Rectal smooth muscle tissue (tissue), 1 donor: Measurements from ENCODE around the gene PDGFC.

Experiments used
- H3K27ac ChIP-seq: one replicate; pipeline ENCODE4 v1.7.0; 2013; ENCODE audit warnings: low read depth, low read length, inconsistent platforms
- H3K27me3 ChIP-seq: one replicate; pipeline ENCODE4 v1.7.0; 2013; ENCODE audit warnings: low read length; ENCODE audit not compliant: control insufficient read depth, insufficient read depth
- H3K36me3 ChIP-seq: one replicate; pipeline ENCODE4 v1.7.0; 2013; ENCODE audit warnings: low read length; ENCODE audit not compliant: control insufficient read depth, insufficient read depth
- H3K4me1 ChIP-seq: one replicate; pipeline ENCODE4 v1.7.0; 2013; ENCODE audit warnings: low read length; ENCODE audit not compliant: control insufficient read depth, insufficient read depth
- H3K4me3 ChIP-seq: one replicate; pipeline ENCODE4 v1.7.0; 2013; ENCODE audit warnings: low read length
- H3K9ac ChIP-seq: one replicate; pipeline ENCODE4 v1.7.0; 2013; ENCODE audit warnings: low read length

The PDGFC gene

DNA sequence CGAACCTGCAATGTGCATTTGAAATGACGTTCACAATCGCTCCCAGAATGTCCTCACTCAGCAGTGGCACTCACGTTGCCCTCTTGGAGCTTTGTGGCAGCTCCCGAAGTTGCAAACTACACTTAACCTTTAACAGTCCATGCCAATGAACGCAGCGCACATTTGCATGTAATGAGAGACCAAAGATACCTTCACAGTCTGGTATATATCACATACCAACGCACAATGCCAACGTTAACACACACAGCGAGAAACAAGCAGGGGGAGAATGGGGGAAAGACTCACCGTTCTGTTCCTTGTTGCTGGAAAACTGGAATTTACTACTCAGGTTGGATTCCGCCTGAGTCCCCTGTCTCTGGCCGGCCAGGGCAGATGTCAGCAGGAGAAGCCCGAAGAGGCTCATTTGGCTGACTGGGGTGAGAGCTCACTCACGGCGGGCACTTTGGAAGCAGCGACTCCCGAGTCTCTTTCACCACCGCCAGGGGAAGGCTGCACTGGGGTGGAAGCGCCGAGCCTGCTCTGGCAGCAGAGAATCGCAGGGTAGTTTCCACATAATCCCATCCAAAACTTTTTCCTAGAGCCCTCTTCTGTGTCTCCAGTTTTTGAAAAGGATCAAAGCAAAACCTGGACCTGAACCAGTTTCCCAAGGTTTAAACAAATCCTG lies 966 bp downstream of the PDGFC start:
- peaks cover 8% of the 10 kb centered on the region for H3K4me1 ChIP-seq
- no peaks in the 10 kb centered on the region for H3K36me3 ChIP-seq
- peak overlapping the region; percentile 78 for H3K4me3 ChIP-seq
- H3K27me3 ChIP-seq: no peaks in the 10 kb centered on the region
- peak overlapping the region; percentile 52 for H3K9ac ChIP-seq
- H3K27ac ChIP-seq: peak overlapping the region; percentile 90

DNA sequence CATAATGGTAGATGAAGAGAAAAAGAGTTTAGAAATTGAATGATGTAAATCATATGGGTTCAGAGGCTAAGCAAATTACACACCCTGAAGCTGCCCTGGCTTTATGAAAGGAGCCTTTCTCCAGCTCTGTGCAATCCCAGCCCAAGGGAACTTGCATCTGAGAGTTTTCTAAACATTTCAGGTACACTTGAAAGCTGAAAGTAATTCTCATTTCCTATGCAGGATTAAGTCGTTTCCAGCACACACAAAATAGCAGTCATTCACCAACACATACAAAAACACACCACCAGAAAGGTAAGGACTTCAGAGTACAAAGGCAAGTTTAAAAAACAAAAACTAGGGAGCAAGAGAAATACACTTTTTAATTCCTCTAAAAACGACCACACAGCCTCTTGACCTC lies 1.7 kb downstream of the PDGFC start:
- Histone ChIP-seq H3K27ac (peak overlapping the region; percentile 48), H3K27me3 (no peaks in the 10 kb centered on the region), H3K36me3 (no peaks in the 10 kb centered on the region), H3K4me1 (peaks cover 8% of the 10 kb centered on the region), H3K9ac (no peak overlapping the region), H3K4me3 (peak overlapping the region; percentile 78)

DNA sequence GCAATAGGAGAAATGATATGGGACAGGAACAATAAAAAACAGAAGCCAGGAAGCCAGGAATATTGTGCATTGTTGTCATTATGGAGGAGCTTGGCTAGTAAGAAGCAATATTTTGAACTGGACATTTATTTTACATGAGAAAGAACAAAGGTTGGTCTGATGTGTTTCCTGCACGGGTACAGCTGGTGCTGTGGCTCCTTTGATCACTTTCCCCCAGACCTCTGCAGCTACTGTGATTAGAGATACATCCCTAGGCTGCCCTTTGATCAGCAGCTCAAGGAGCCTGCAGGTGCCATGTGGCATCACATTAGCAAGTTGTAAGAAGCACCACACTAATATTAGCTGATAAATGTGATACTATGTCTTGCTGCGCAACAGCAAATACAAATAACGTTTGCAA lies 2.5 kb downstream of the PDGFC start:
- Histone ChIP-seq H3K36me3 (no peaks in the 10 kb centered on the region), H3K4me3 (peak overlapping the region; percentile 44), H3K27me3 (no peaks in the 10 kb centered on the region), H3K9ac (no peak overlapping the region), H3K4me1 (peaks cover 8% of the 10 kb centered on the region), H3K27ac (no peak overlapping the region)

DNA sequence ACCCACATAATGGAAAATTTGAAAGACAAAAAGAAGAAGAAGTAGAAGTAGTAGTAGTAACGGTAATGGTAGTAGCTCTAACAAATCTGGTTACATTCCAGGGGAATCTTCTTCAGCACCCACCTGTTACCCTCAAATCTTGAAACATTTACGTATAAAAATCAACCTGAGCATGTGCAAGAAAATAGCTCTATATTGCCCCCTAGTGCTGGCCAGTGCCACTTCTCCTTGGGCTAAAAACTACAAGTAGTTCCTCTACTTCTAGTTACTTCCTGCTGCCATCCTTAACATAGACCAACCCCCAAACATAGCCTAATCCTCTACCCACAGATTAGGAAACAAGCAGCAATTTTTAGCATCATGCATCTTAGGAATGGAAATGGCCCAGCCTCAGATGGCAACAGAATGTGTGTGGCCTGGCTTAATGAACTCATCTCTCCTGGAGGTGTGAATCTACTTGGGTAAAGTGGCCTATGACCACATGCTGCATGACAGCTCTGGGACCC lies 3.1 kb downstream of the PDGFC start:
- Histone ChIP-seq H3K36me3 (no peaks in the 10 kb centered on the region), H3K27ac (no peak overlapping the region), H3K27me3 (no peaks in the 10 kb centered on the region), H3K9ac (no peak overlapping the region), H3K4me3 (peak overlapping the region; percentile 44), H3K4me1 (peaks cover 8% of the 10 kb centered on the region)

DNA sequence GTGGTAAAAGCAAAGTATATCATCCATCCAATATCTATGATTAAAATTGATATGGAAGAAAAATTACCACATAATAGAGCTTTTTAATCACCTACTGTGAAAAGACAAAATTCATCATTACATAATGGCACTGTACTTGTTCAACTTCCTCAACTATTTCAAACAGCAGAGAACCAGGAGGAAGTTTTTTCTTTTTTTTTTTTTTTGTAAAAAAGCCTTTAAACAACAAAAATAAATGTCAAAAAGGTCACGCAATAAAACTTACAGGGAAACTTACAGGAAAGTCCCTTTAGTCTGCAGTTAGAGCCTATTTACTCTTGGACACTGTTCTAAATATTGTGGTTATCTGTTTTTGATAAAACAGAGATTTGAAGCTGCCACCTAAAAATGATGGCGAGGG lies 4.8 kb downstream of the PDGFC start:
- H3K4me1 ChIP-seq: peaks cover 17% of the 10 kb centered on the region
- no peak overlapping the region for H3K9ac ChIP-seq
- H3K4me3 ChIP-seq: no peak overlapping the region
- no peaks in the 10 kb centered on the region for H3K36me3 ChIP-seq
- no peak overlapping the region for H3K27ac ChIP-seq
- no peaks in the 10 kb centered on the region for H3K27me3 ChIP-seq

DNA sequence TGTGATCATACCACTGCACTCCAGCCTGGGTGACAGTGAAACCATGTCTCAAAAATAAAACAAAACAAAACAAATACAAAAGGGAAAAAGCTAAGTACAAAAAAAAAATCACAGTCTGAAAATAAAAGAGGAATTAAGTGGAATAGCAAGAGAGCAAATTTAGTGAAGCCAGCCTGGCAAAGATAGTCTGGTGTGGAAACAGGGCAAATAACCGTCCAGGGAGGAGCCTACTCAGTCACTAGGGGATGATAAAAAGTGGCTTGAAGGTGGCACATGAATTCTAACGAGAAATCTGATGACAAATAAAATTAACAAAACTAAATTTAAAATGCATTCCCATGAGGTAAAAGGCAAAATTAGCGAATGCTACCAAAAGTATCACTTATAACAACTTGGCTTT lies 8.2 kb downstream of the PDGFC start:
- H3K27ac ChIP-seq: no peak overlapping the region
- H3K4me3 ChIP-seq: no peak overlapping the region
- H3K9ac ChIP-seq: no peak overlapping the region
- H3K36me3 ChIP-seq: no peaks in the 10 kb centered on the region
- H3K27me3 ChIP-seq: no peaks in the 10 kb centered on the region
- peaks cover 44% of the 10 kb centered on the region for H3K4me1 ChIP-seq

DNA sequence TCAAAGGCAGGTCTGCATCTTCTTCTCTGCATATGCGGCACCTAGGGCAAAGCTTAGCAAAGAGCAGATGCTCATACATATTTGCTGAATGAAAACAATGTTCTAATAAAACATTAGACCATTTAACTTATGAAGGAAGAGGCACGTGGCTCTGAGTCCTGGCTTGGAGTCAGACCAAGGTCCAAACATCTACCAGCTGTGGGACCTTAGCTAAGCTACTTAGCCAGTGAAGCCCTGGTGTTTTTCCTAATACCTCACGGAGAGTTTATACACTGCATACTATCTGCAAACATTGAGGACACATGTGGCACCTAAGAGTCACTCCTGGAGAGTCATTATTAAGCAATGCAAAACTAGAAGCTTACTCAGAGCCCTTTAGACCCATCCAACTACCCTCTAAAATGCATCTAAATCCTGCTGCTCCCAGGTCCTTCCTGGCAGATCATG lies 9.0 kb downstream of the PDGFC start:
- no peaks in the 10 kb centered on the region for H3K27me3 ChIP-seq
- no peaks in the 10 kb centered on the region for H3K36me3 ChIP-seq
- H3K27ac ChIP-seq: peak overlapping the region; percentile 56
- H3K9ac ChIP-seq: no peak overlapping the region
- no peak overlapping the region for H3K4me3 ChIP-seq
- H3K4me1 ChIP-seq: peaks cover 49% of the 10 kb centered on the region

DNA sequence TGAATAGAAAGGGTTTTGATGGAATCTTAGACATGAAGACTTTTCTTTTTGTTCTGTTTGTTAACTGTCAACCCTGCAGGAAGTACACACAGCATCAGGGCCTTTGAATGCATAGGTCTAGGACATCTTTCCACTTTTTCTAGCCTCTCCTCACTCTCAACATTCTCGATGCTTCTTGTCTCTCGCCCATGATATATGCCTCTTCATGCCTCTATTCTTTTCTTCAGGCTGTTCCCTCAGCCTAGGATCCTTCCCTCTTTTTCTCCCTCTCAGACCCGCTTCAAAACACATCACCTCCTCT lies 9.6 kb downstream of the PDGFC start:
- H3K36me3 ChIP-seq: no peaks in the 10 kb centered on the region
- no peak overlapping the region for H3K4me3 ChIP-seq
- peak overlapping the region; percentile 1 for H3K27ac ChIP-seq
- H3K4me1 ChIP-seq: peaks cover 49% of the 10 kb centered on the region
- no peaks in the 10 kb centered on the region for H3K27me3 ChIP-seq
- no peak overlapping the region for H3K9ac ChIP-seq

DNA sequence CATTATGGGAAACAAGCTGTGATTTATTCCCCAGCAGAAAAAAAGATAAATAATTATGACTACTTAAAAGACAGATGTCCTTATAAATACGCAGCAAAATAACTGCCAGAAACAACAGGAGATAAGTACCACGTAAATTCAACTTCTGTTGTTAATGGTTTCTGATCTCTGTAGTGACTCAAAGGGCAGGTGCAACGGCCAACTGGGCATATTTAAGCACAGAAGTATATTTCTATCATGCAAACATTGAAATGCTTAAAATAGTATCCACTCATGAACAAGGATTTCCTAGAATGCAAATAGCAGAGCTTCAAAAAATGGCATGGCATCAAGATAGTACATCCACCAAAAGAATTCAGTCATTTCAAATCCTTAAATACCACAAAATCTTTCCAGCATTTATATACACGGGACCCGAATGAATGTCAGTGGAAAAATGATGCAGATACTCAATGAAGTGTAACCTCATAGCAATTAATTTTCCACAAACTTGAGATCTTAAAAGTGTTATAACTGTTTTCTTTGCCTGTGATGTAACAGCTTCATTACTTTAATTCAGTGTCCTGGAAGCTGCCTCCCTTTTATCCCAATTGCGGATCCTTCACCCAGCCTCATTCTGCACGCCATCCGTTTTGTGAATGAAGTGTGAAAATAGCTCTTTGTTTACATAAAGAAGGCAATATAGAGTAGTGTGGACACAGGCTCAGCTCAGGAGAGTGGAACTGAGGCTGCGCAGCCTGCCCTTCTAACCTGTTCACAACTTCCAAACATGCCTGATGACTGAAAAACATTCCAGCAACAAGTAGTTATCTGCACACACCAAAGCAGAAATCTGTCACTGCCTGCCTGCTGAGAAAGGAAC lies 10.2 kb downstream of the PDGFC start:
- Histone ChIP-seq H3K4me1 (peaks cover 49% of the 10 kb centered on the region), H3K27me3 (no peaks in the 10 kb centered on the region), H3K4me3 (no peak overlapping the region), H3K9ac (no peak overlapping the region), H3K36me3 (no peaks in the 10 kb centered on the region), H3K27ac (peak overlapping the region; percentile 1)

DNA sequence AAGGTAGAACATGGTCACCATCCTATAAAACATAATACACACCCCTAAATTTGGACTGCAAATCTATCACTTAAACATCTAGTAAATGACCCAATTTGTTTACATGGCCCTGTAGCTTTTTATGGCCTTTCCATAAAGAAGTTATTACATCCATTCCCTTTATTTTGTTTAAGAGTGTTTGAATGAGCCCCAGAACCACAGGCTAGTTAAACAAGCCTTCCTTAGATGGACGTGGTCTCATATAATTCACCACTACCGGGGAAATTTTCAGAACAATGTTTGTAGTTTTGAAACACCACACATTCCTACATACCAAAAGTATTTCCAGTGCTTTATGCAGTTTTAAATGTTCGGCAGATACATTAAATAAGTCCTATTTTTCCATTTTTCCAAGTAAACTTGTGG lies 12.3 kb downstream of the PDGFC start:
- no peak overlapping the region for H3K4me3 ChIP-seq
- no peak overlapping the region for H3K27ac ChIP-seq
- H3K4me1 ChIP-seq: peaks cover 49% of the 10 kb centered on the region
- H3K36me3 ChIP-seq: no peaks in the 10 kb centered on the region
- no peak overlapping the region for H3K9ac ChIP-seq
- no peaks in the 10 kb centered on the region for H3K27me3 ChIP-seq

DNA sequence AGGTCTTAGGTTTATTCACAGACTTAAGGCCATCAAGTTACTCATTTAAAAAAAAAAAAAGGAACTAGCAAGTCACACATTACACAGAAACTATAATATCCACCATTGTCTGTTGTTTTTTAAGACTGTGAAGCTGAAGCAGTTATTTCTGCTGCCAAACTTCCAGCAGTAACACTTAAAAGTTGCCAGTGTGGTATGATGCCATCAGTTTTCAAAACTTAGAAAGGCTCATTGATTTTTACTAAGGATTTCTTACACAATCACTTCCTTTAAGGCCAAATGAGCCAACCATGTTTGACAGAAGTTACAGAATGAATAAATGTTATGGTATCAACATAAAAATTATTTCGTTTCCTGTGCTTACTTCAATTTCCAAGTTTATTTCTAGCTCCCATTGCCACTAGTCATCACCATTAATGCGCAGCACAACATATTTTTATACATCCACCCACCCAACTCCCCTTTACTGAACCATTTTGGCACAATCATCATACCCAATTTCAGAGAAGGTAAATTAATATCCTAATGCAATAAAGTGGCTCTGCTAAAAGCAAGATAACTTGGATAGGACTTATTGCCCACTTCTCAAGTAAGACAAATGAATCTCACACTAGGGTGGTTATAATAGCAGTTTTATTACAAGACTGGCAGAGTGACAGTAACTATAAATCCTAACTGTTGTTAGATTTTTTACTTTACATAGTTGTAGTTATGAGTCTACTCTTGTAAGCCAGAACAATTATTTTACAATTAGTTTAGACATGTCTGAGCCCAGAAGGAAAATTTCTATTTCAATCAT lies 13.1 kb downstream of the PDGFC start:
- H3K4me1 ChIP-seq: peaks cover 53% of the 10 kb centered on the region

DNA sequence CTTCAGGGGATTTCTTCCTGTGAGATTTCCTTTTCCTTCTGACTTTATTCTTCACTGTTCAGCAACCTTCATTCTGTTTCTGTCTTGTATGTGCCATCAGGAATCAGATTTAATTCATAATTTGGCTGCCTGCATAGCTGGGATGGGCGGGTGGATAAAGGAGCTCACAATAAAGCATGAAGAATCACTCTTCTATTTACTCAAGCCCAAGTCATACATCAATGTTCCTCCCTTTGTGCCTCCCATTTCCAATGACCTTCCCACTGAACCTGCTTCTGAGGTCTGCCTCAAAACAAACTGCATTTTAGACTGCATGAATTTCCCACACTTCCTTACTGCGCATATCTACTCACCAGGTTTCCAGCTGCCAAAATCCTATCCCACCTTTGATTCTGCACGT lies 14.0 kb downstream of the PDGFC start:
- Histone ChIP-seq H3K36me3 (no peaks in the 10 kb centered on the region), H3K27ac (no peak overlapping the region), H3K4me1 (peaks cover 46% of the 10 kb centered on the region), H3K9ac (no peak overlapping the region), H3K27me3 (no peaks in the 10 kb centered on the region), H3K4me3 (no peak overlapping the region)

More for the DNA sequence above, 13.1 kb downstream of the PDGFC start:
- Histone ChIP-seq H3K27me3 (no peaks in the 10 kb centered on the region), H3K9ac (no peak overlapping the region), H3K4me3 (no peak overlapping the region), H3K36me3 (no peaks in the 10 kb centered on the region), H3K27ac (no peak overlapping the region)
